ENCODE data around the gene RDH13.

GRCh38 chr19:55042344-55042678 lies 20.6 kb downstream of the RDH13 start:
- TF ChIP-seq CTCF (IDR thresholded peaks at IDR 0.05) (no peak), USF2 (CRISPR knock-in tag; IDR thresholded peaks at IDR 0.05) (no peak), NFATC4 (CRISPR knock-in tag; IDR thresholded peaks at IDR 0.05) (no peak), FOXP1 (CRISPR knock-in tag; IDR thresholded peaks at IDR 0.05; ENCODE audit: borderline replicate concordance) (no peak), USF1 (CRISPR knock-in tag; IDR thresholded peaks at IDR 0.05) (no peak), IRF1 (CRISPR knock-in tag; IDR thresholded peaks at IDR 0.05) (no peak), ZNF317 (CRISPR knock-in tag; IDR thresholded peaks at IDR 0.05; ENCODE audit: borderline replicate concordance, low read depth) (no peak), JAZF1 (CRISPR knock-in tag; IDR thresholded peaks at IDR 0.05) (no peak), ZNF219 (CRISPR knock-in tag; IDR thresholded peaks at IDR 0.05; ENCODE audit: borderline replicate concordance) (no peak)
